Fibroblast of lung (primary cell): Measurements from ENCODE around the gene EDRF1. TPM values are rescaled to one million over a fixed set of nuclear protein-coding genes. Genes with fewer than 3 reads are reported as not detected.

ENCODE experiments used
- DNase-seq, 2 donors: peaks; one replicate each; pipeline versions ENCODE4 v3.0.0 to v3.0.0-alpha.2; 2010; ENCODE audit warnings: low read depth in 2 of 2
- H2AFZ ChIP-seq: 2 replicates; pipeline ENCODE4 v1.5.1; 2012; ENCODE audit warnings: low read length, control low read depth, inconsistent platforms
- H3K27ac ChIP-seq: 2 replicates; pipeline ENCODE4 v1.5.1; 2011; ENCODE audit warnings: low read length, control low read depth; ENCODE audit not compliant: insufficient read depth
- H3K27me3 ChIP-seq: 2 replicates; pipeline ENCODE4 v1.5.1; 2011; ENCODE audit warnings: mild to moderate bottlenecking, low read length; ENCODE audit not compliant: control insufficient read depth, insufficient read depth
- H3K36me3 ChIP-seq: 2 replicates; pipeline ENCODE4 v1.5.1; 2011; ENCODE audit warnings: low read length; ENCODE audit not compliant: control insufficient read depth, insufficient read depth
- H3K4me1 ChIP-seq: 2 replicates; pipeline ENCODE4 v1.5.1; 2011; ENCODE audit warnings: low read length; ENCODE audit not compliant: control insufficient read depth, insufficient read depth; ENCODE audit errors: extremely low read depth
- H3K4me2 ChIP-seq: 2 replicates; pipeline ENCODE4 v1.5.1; 2011; ENCODE audit warnings: low read length, control low read depth; ENCODE audit not compliant: insufficient read depth; ENCODE audit errors: extremely low read depth
- H3K4me3 ChIP-seq, 4 experiments: fragments of 200-600 bp in 1 of 4; sonication (generic) in 1 of 4; replicated peaks in 1 of 4; 2 replicates each; pipeline ENCODE4 v1.5.1; 2011 to 2016; ENCODE audit warnings: low read length in 4 of 4, low read depth in 3 of 4, mild to moderate bottlenecking in 3 of 4, control low read depth in 2 of 4, inconsistent platforms in 1 of 4, mixed read lengths in 1 of 4; ENCODE audit not compliant: insufficient read depth in 1 of 4; ENCODE audit errors: control extremely low read depth in 1 of 4
- H3K79me2 ChIP-seq: 2 replicates; pipeline ENCODE4 v1.5.1; 2012; ENCODE audit warnings: mild to moderate bottlenecking, low read length, inconsistent platforms; ENCODE audit not compliant: control insufficient read depth, insufficient read depth
- H3K9ac ChIP-seq: 2 replicates; pipeline ENCODE4 v1.5.1; 2011; ENCODE audit warnings: mild to moderate bottlenecking, low read length, control low read depth; ENCODE audit not compliant: insufficient read depth
- H3K9me3 ChIP-seq: 2 replicates; pipeline ENCODE4 v1.5.1; 2012; ENCODE audit warnings: low read depth, low read length; ENCODE audit not compliant: control insufficient read depth, insufficient read depth
- H4K20me1 ChIP-seq: 2 replicates; pipeline ENCODE4 v1.5.1; 2011; ENCODE audit warnings: low read length; ENCODE audit not compliant: control insufficient read depth, insufficient read depth; ENCODE audit errors: extremely low read depth
- EZH2 ChIP-seq: IDR thresholded peaks from 2 replicates; pipeline ENCODE4 v1.5.1; 2012; ENCODE audit warnings: low read length, control low read depth, mild to moderate bottlenecking; ENCODE audit errors: missing control alignments
- polyA plus RNA-seq, 2 donors: library from polyadenylated mRNA; depleted of rRNA in 1 of 2; stranded (reverse) in 1 of 2; unstranded in 1 of 2; fragments of >200 nt; gene quantifications; 2 replicates each; pipeline ENCODE4 v1.2.1, GENCODE V29; 2011 to 2012; ENCODE audit warnings: missing spikeins in 1 of 2
- total RNA-seq: library from RNA; depleted of rRNA; stranded (reverse); fragments of >200 nt; gene quantifications from 2 replicates; pipeline ENCODE4 v1.2.1, GENCODE V29; 2014
- TF ChIP-seq, protein P1 (sequence below), 2 donors: IDR thresholded peaks in 1 of 2; conservative IDR thresholded peaks in 1 of 2; 1 replicate in 1 of 2; 2 replicates in 1 of 2; pipeline ENCODE4 v1.5.1; 2011 to 2012; ENCODE audit warnings: low read length in 2 of 2, control low read depth in 1 of 2, inconsistent platforms in 1 of 2, low read depth in 1 of 2, mild to moderate bottlenecking in 1 of 2

The EDRF1 gene
- total and polyA plus RNA-seq, 2 donors (not counting 1 experiment from before 2014, with no cell fraction given) = 19.9 to 25.3 TPM

DNA sequence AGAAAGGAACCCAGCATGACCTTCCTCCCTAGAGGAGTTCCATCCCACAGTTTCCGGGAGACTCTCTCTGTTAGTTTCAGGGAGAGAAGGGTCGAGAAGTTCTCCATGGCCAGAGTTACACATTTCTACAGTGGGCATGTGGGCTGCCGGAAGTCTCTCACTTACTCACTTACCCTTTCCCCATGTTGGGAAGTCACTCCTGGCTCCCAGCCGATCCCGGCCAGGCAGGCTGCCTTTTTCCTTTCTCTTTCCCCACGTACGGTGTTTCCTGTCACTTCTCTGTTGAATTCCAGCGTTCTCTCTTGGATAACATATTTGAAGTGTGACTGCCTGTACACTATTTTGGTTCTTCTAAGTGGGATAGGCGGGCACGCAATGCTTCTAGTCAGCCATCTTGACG is 40.1 kb upstream of the EDRF1 start:
- H3K36me3 ChIP-seq = no peaks in the 10 kb centered on the region
- no peak overlapping the region for H3K27ac ChIP-seq
- peak overlapping the region; percentile 55 for H2AFZ ChIP-seq
- no peak for TF ChIP-seq EZH2
- TF ChIP-seq, protein P1, sequence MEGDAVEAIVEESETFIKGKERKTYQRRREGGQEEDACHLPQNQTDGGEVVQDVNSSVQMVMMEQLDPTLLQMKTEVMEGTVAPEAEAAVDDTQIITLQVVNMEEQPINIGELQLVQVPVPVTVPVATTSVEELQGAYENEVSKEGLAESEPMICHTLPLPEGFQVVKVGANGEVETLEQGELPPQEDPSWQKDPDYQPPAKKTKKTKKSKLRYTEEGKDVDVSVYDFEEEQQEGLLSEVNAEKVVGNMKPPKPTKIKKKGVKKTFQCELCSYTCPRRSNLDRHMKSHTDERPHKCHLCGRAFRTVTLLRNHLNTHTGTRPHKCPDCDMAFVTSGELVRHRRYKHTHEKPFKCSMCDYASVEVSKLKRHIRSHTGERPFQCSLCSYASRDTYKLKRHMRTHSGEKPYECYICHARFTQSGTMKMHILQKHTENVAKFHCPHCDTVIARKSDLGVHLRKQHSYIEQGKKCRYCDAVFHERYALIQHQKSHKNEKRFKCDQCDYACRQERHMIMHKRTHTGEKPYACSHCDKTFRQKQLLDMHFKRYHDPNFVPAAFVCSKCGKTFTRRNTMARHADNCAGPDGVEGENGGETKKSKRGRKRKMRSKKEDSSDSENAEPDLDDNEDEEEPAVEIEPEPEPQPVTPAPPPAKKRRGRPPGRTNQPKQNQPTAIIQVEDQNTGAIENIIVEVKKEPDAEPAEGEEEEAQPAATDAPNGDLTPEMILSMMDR (conservative IDR thresholded peaks at IDR 0.05 in 1 of 2, IDR thresholded peaks at IDR 0.05 in 1 of 2; ENCODE audit: low read depth in 1 of 2, low read length in 2 of 2) = no peak
- peak overlapping the region; percentile 68 for H3K4me2 ChIP-seq
- no peaks in the 10 kb centered on the region for H3K27me3 ChIP-seq
- H3K9me3 ChIP-seq = no peaks in the 10 kb centered on the region
- H3K9ac ChIP-seq = no peak overlapping the region
- H3K79me2 ChIP-seq = no peaks in the 10 kb centered on the region
- H4K20me1 ChIP-seq = no peaks in the 10 kb centered on the region
- H3K4me1 ChIP-seq = no peaks in the 10 kb centered on the region
- DNase-seq = no peak
- peak overlapping the region in 1 of 4 experiments; percentile 4 for H3K4me3 ChIP-seq

DNA sequence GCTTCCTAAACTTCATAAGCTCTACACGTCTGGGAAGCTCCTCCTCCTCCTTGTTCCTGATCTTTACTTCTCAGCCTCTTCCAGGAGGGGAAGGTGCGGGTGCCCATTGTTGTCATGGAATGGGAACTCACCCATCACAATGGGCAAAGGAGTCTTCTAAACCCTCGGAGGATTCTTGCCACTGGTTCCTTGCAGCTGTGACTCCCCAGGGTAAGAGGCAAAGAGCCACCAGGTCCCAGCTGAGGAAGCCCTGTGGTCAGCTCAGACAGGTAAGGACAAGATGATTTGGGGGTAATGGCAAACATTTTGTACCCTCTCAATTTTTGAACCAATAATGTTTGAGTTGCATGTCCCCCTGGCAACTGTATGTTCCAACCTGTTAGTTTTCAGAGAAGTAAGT is 36.4 kb upstream of the EDRF1 start, which contains the start of gene TEX36:
TSS of gene TEX36 (minus strand) at position 101 of the 400 bp plus-strand sequence. CDS start 174 bp downstream, outside the sequence.
- no peak within 1 kb of the TSS for H3K4me2 ChIP-seq
- H3K4me3 ChIP-seq = no peak within 1 kb of the TSS
- no peak within 1 kb of the TSS for H3K9ac ChIP-seq
- H3K9me3 ChIP-seq = no peaks in the 10 kb centered on the region
- H2AFZ ChIP-seq = no peak within 1 kb of the TSS
- no peaks in the 10 kb centered on the region for H4K20me1 ChIP-seq
- DNase-seq = no peak
- H3K27me3 ChIP-seq = no peaks in the 10 kb centered on the region
- no peaks in the 10 kb centered on the region for H3K36me3 ChIP-seq
- no peaks in the 10 kb centered on the region for H3K79me2 ChIP-seq
- H3K4me1 ChIP-seq = no peaks in the 10 kb centered on the region
- H3K27ac ChIP-seq = no peak within 1 kb of the TSS
- TF ChIP-seq EZH2 = no peak

DNA sequence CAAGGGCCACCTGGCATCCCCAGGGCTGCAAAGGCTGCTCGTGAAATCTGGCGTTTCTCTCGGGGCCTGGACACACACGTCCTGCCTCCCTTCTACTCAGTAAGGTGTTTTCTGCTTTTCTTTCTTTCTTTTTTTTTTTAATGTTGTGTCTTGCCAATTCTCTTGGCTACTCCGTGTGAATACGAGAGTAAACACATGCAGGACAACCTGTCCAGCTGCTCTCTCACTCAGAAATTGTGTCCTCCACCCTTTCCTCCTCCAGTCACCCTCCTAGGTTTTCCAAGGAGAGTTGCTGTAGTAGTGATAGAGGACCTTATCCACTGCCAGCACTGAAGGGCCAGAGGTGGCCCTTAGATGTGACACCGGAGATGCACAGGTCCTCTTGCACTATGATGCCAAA is 35.7 kb upstream of the EDRF1 start:
- Histone ChIP-seq H2AFZ (no peak overlapping the region), H3K9ac (no peak overlapping the region), H3K27ac (no peak overlapping the region), H3K36me3 (no peaks in the 10 kb centered on the region), H3K4me3 (no peak overlapping the region), H4K20me1 (no peaks in the 10 kb centered on the region), H3K9me3 (no peaks in the 10 kb centered on the region), H3K79me2 (no peaks in the 10 kb centered on the region), H3K4me1 (no peaks in the 10 kb centered on the region), H3K27me3 (no peaks in the 10 kb centered on the region), H3K4me2 (no peak overlapping the region)
- DNase-seq = no peak
- no peak for TF ChIP-seq EZH2
- TF ChIP-seq, protein P1 (conservative IDR thresholded peaks at IDR 0.05 in 1 of 2, IDR thresholded peaks at IDR 0.05 in 1 of 2; ENCODE audit: low read depth in 1 of 2, low read length in 2 of 2) = no peak
